Sigmoid colon (tissue), 7 donors: ENCODE data around the gene ALG13. TPM values are rescaled to one million over a fixed set of nuclear protein-coding genes. Genes with fewer than 3 reads are reported as not detected.
"Not testable (repeated sequence)": the region's sequence is repeated elsewhere in the genome, so short reads cannot be mapped to it uniquely, and the experiment has no call there.

Experiments
- DNase-seq: peaks from one replicate; pipeline ENCODE4 v3.0.0-alpha.2; 2019
- H3K27ac ChIP-seq, 4 donors: fragments of 200-600 bp; sonication (generic); one replicate each; pipeline ENCODE4 v1.5.1; 2016 to 2019; ENCODE audit warnings: mild to moderate bottlenecking in 1 of 4
- H3K27me3 ChIP-seq, 3 donors: fragments of 200-600 bp; sonication (generic); one replicate each; pipeline ENCODE4 v1.5.1; 2019; ENCODE audit warnings: mild to moderate bottlenecking in 1 of 3
- H3K36me3 ChIP-seq, 4 donors: fragments of 200-600 bp; sonication (generic); one replicate each; pipeline ENCODE4 v1.5.1; 2016 to 2019
- H3K4me1 ChIP-seq, 4 donors: fragments of 200-600 bp; sonication (generic); one replicate each; pipeline ENCODE4 v1.5.1; 2017 to 2019
- H3K4me3 ChIP-seq, 4 donors: fragments of 200-600 bp; sonication (generic); one replicate each; pipeline ENCODE4 v1.5.1; 2017 to 2019; ENCODE audit warnings: mild to moderate bottlenecking in 2 of 4, moderate library complexity in 1 of 4
- H3K9me3 ChIP-seq, 4 donors: fragments of 200-600 bp in 3 of 4; sonication (generic) in 3 of 4; one replicate each; pipeline versions ENCODE4 v1.5.1 to v1.6.1; 2013 to 2019
- CTCF ChIP-seq, 4 experiments: fragments of 450-650 bp in 3 of 4; fragments of 200-600 bp in 1 of 4; IDR thresholded peaks; one replicate each; pipeline ENCODE4 v1.5.1; 2016 to 2019; ENCODE audit warnings: antibody characterized with exemption in 4 of 4, mild to moderate bottlenecking in 3 of 4, moderate library complexity in 2 of 4
- EP300 ChIP-seq, 4 donors: sonication (generic); formaldehyde crosslinking; IDR thresholded peaks; one replicate each; pipeline ENCODE4 v1.6.1; 2017; ENCODE audit warnings: antibody characterized with exemption in 4 of 4
- POLR2A ChIP-seq, 2 donors: fragments of 450-650 bp; IDR thresholded peaks; one replicate each; pipeline ENCODE4 v1.6.1; 2016; ENCODE audit warnings: antibody characterized with exemption in 2 of 2, mild to moderate bottlenecking in 2 of 2, moderate library complexity in 2 of 2
- POLR2AphosphoS5 ChIP-seq, 4 donors: sonication (generic); formaldehyde crosslinking; IDR thresholded peaks; one replicate each; pipeline ENCODE4 v1.6.1; 2017; ENCODE audit warnings: antibody characterized with exemption in 4 of 4
- WGBS, 2 donors: extraction: QIAGEN DNeasy Blood & Tissue Kit; methylation state at CpG; one replicate each; pipeline ENCODE4 v1.1.7; 2013; 5-methylcytosine and 5-hydroxymethylcytosine counted together
- intact Hi-C: fragments of 100-400 bp; cut with DNase I; formaldehyde crosslinking; loops from one replicate; pipeline ENCODE4 v1.15.1; 2023
- polyA plus RNA-seq, 3 donors: library from polyadenylated mRNA; stranded (reverse); fragments of 200-250 nt; gene quantifications; one replicate each; pipeline ENCODE4 v1.2.3, GENCODE V29; 2013
- small RNA-seq, 3 donors: library from RNA; depleted of rRNA; stranded (forward); fragments of <200 nt; gene quantifications; one replicate each; pipeline ENCODE3, GENCODE V24; 2016
- total RNA-seq, 4 donors: library from RNA; depleted of rRNA; stranded (reverse); fragments of >200 nt; gene quantifications; one replicate each; pipeline ENCODE4 v1.1.0, GENCODE V29; 2016
- donor health status: healthy with polysubstance abuse.
- donor health status: Bipolar disorder and iron deficiency.
- donor health status: healthy.

Gene ALG13
- total and polyA plus RNA-seq, 7 donors = 24.2 to 80.9 (median 46.4) TPM

- no peak for DNase-seq
- no peaks in the 10 kb centered on the region for H3K27me3 ChIP-seq
- no peaks in the 10 kb centered on the region for H3K9me3 ChIP-seq
- TF ChIP-seq EP300 (IDR thresholded peaks at IDR 0.05) = no peak
- no peak for TF ChIP-seq POLR2A (IDR thresholded peaks at IDR 0.05)
- no peak for TF ChIP-seq POLR2AphosphoS5 (IDR thresholded peaks at IDR 0.05)
- TF ChIP-seq CTCF (IDR thresholded peaks at IDR 0.05) = no peak
- no peaks in the 10 kb centered on the region for H3K36me3 ChIP-seq
- intact Hi-C loops = no loop called here
- no peaks in the 10 kb centered on the region for H3K4me1 ChIP-seq
- no peak overlapping the region for H3K4me3 ChIP-seq
- H3K27ac ChIP-seq = no peak overlapping the region
These were observed 98.6 kb downstream of the ALG13 start for GRCh38 chrX:111779582-111779981.

GRCh38 chrX:111784667-111785066, 103.7 kb downstream of the ALG13 start:
- WGBS, 2 donors = 88 to 89% methylated on average over 7 of the region's 7 CpGs
- H3K9me3 ChIP-seq = no peaks in the 10 kb centered on the region
- no peaks in the 10 kb centered on the region for H3K4me1 ChIP-seq
- no peak overlapping the region for H3K4me3 ChIP-seq
- DNase-seq = no peak
- H3K36me3 ChIP-seq = no peaks in the 10 kb centered on the region
- no peak overlapping the region for H3K27ac ChIP-seq
- no peaks in the 10 kb centered on the region for H3K27me3 ChIP-seq
- intact Hi-C loops = no loop called here
- no peak for TF ChIP-seq CTCF (IDR thresholded peaks at IDR 0.05)
- no peak for TF ChIP-seq POLR2AphosphoS5 (IDR thresholded peaks at IDR 0.05)
- no peak for TF ChIP-seq POLR2A (IDR thresholded peaks at IDR 0.05)
- no peak for TF ChIP-seq EP300 (IDR thresholded peaks at IDR 0.05)

- H3K27ac ChIP-seq, intact Hi-C loops, DNase-seq, H3K36me3 ChIP-seq, H3K4me3 ChIP-seq, H3K4me1 ChIP-seq, H3K9me3 ChIP-seq, H3K27me3 ChIP-seq: not testable (repeated sequence)
- 94 to 100% methylated on average over 1 of the region's 1 CpG for WGBS, 2 donors
These were observed 109.1 kb downstream of the ALG13 start for GRCh38 chrX:111790054-111790453.

Small RNA genes lying within 50 kb of the gene (small RNA-seq; reads per million reads assigned to genes)
- gene RNA5SP512 = 0 reads per million in 3 donors

Other genes starting within 250 kb of the ALG13 start
- gene SERTM2, start 169.5 kb upstream of the ALG13 start, total RNA-seq = 1 to 10 TPM; 1.4 to 4.1 (median 2.4) TPM
- gene SERTM2, start 169.5 kb upstream of the ALG13 start, polyA plus RNA-seq = under 1 TPM in 2 of 3 donors, not detected in 1; 0.12 to 0.60 TPM
- gene TRPC5OS, start 195.0 kb downstream of the ALG13 start, total RNA-seq = not detected
- gene TRPC5OS, start 195.0 kb downstream of the ALG13 start, polyA plus RNA-seq = not detected